CD14-positive monocyte (primary cell): ENCODE results near the gene GYS2. TPM values are rescaled to one million over a fixed set of nuclear protein-coding genes. Genes with fewer than 3 reads are reported as not detected.

Experiments
- DNase-seq, 3 donors: peaks; one replicate each; pipeline ENCODE4 v3.0.0-alpha.2; 2011 to 2022
- H2AFZ ChIP-seq: 2 replicates; pipeline ENCODE4 v1.6.0; 2012; ENCODE audit warnings: mild to moderate bottlenecking, low read depth, low read length, inconsistent platforms; ENCODE audit not compliant: insufficient read depth, poor library complexity, severe bottlenecking
- H3K27ac ChIP-seq, 2 donors: 1 replicate in 1 of 2; 2 replicates in 1 of 2; pipeline ENCODE4 v1.5.1; 2012 to 2013; ENCODE audit warnings: low read length in 2 of 2, control low read depth in 1 of 2, inconsistent platforms in 1 of 2, low read depth in 1 of 2, mild to moderate bottlenecking in 1 of 2
- H3K27me3 ChIP-seq, 2 donors: one replicate each; pipeline versions ENCODE4 v1.6.0 to v1.6.1; 2011 to 2013; ENCODE audit warnings: low read length in 2 of 2; ENCODE audit not compliant: control insufficient read depth in 2 of 2, insufficient read depth in 2 of 2
- H3K36me3 ChIP-seq, 2 donors: replicated peaks in 1 of 2; 1 replicate in 1 of 2; 2 replicates in 1 of 2; pipeline versions ENCODE4 v1.5.1 to v1.6.1; 2012 to 2013; ENCODE audit warnings: low read length in 2 of 2, control low read depth in 1 of 2, inconsistent platforms in 1 of 2, mild to moderate bottlenecking in 1 of 2; ENCODE audit not compliant: insufficient read depth in 2 of 2, control insufficient read depth in 1 of 2
- H3K4me1 ChIP-seq, 2 donors: 1 replicate in 1 of 2; 2 replicates in 1 of 2; pipeline versions ENCODE4 v1.5.1 to v1.6.1; 2012 to 2013; ENCODE audit warnings: low read length in 2 of 2, control low read depth in 1 of 2, inconsistent platforms in 1 of 2, mild to moderate bottlenecking in 1 of 2, moderate library complexity in 1 of 2; ENCODE audit not compliant: insufficient read depth in 2 of 2, control insufficient read depth in 1 of 2
- H3K4me2 ChIP-seq: replicated peaks from 2 replicates; pipeline ENCODE3; 2012; ENCODE audit warnings: low read length, moderate library complexity, mild to moderate bottlenecking; ENCODE audit not compliant: poor library complexity, severe bottlenecking; ENCODE audit errors: extremely low read depth
- H3K4me3 ChIP-seq, 3 experiments: fragments of 200-600 bp in 1 of 3; sonication (generic) in 1 of 3; replicated peaks in 1 of 3; 1 replicate in 2 of 3; 2 replicates in 1 of 3; pipeline ENCODE4 v1.5.1; 2011 to 2013; ENCODE audit warnings: low read length in 3 of 3, mild to moderate bottlenecking in 3 of 3, control low read depth in 2 of 3, low read depth in 2 of 3, inconsistent platforms in 1 of 3, moderate library complexity in 1 of 3
- H3K79me2 ChIP-seq: 2 replicates; pipeline ENCODE4 v1.6.0; 2012; ENCODE audit warnings: mild to moderate bottlenecking, control low read depth, inconsistent platforms, low read length, moderate library complexity; ENCODE audit not compliant: insufficient read depth
- H3K9ac ChIP-seq: 2 replicates; pipeline ENCODE4 v1.6.0; 2017; ENCODE audit warnings: low read length, mild to moderate bottlenecking; ENCODE audit not compliant: insufficient read depth, poor library complexity, severe bottlenecking
- H3K9me3 ChIP-seq, 2 donors: replicated peaks in 1 of 2; 1 replicate in 1 of 2; 2 replicates in 1 of 2; pipeline versions ENCODE4 v1.5.1 to v1.6.1; 2012 to 2013; ENCODE audit warnings: low read length in 2 of 2, control low read depth in 1 of 2; ENCODE audit not compliant: control insufficient read depth in 1 of 2, insufficient read depth in 1 of 2
- H4K20me1 ChIP-seq: 2 replicates; pipeline ENCODE4 v1.6.0; 2012; ENCODE audit warnings: mild to moderate bottlenecking, low read length, control low read depth, moderate library complexity; ENCODE audit not compliant: insufficient read depth
- H3K27ac Mint-ChIP-seq, 7 donors: one replicate each; pipeline ENCODE4 v1.8.0; 2020; ENCODE audit warnings: mild to moderate bottlenecking in 7 of 7, mixed read lengths in 7 of 7, moderate library complexity in 6 of 7, inconsistent platforms in 2 of 7
- H3K27me3 Mint-ChIP-seq, 3 donors: one replicate each; pipeline ENCODE4 v1.8.0; 2021 to 2022; ENCODE audit warnings: low read depth in 3 of 3, mild to moderate bottlenecking in 3 of 3, mixed read lengths in 3 of 3, moderate library complexity in 3 of 3, inconsistent platforms in 1 of 3
- H3K36me3 Mint-ChIP-seq, 2 donors: one replicate each; pipeline ENCODE4 v1.8.0; 2020; ENCODE audit warnings: mixed read lengths in 2 of 2, inconsistent platforms in 1 of 2, mild to moderate bottlenecking in 1 of 2
- H3K4me1 Mint-ChIP-seq: one replicate; pipeline ENCODE4 v1.8.0; 2020; ENCODE audit warnings: mild to moderate bottlenecking, mixed read lengths
- H3K4me3 Mint-ChIP-seq, 2 donors: one replicate each; pipeline ENCODE4 v1.8.0; 2020; ENCODE audit warnings: mild to moderate bottlenecking in 2 of 2, mixed read lengths in 2 of 2, moderate library complexity in 1 of 2
- H3K9me3 Mint-ChIP-seq, 7 donors: one replicate each; pipeline ENCODE4 v1.8.0; 2020 to 2022; ENCODE audit warnings: mixed read lengths in 7 of 7, mild to moderate bottlenecking in 6 of 7, moderate library complexity in 6 of 7, inconsistent platforms in 2 of 7
- CTCF ChIP-seq: fragments of 200-600 bp; IDR thresholded peaks from one replicate; pipeline ENCODE4 v1.8.0; 2022; ENCODE audit warnings: antibody characterized with exemption, mild to moderate bottlenecking
- WGBS: methylation state at CpG from one replicate; pipeline ENCODE4 v1.1.5; 2013; ENCODE audit warnings: missing lambda C conversion rate; ENCODE audit not compliant: insufficient coverage; 5-methylcytosine and 5-hydroxymethylcytosine counted together
- intact Hi-C, 2 donors: fragments of 100-400 bp; cut with micrococcal nuclease; formaldehyde crosslinking; loops; one replicate each; pipeline versions ENCODE4 v1.15.0 to v1.15.1; 2023
- polyA plus RNA-seq, 3 donors: library from polyadenylated mRNA; depleted of rRNA in 1 of 3; unstranded in 2 of 3; stranded (reverse) in 1 of 3; fragments of 300-500 nt in 2 of 3; fragments of >200 nt in 1 of 3; fragmentation: Illumina TruSeq in 2 of 3; gene quantifications; 1 replicate in 2 of 3; 2 replicates in 1 of 3; pipeline ENCODE4 v1.2.3, GENCODE V29; 2012 to 2021

GYS2 gene
- polyA plus RNA-seq, 3 donors, result not detected

- Histone ChIP-seq H3K79me2 (no peaks in the 10 kb centered on the region), H3K4me1 (no peaks in the 10 kb centered on the region), H3K9ac (no peak overlapping the region), H3K9me3 (no peaks in the 10 kb centered on the region), H4K20me1 (no peaks in the 10 kb centered on the region), H2AFZ (no peak overlapping the region), H3K4me2 (no peak overlapping the region), H3K27me3 (no peaks in the 10 kb centered on the region), H3K4me3 (no peak overlapping the region), H3K36me3 (peaks cover 53 to 88% of the 10 kb centered on the region in 2 donors), H3K27ac (no peak overlapping the region)
- no peak overlapping the region for H3K4me3 Mint-ChIP-seq
- intact Hi-C loops, result no loop called here
- H3K4me1 Mint-ChIP-seq, result peaks cover 5% of the 10 kb centered on the region
- TF ChIP-seq CTCF, result no peak
- H3K9me3 Mint-ChIP-seq, result no peaks in the 10 kb centered on the region
- peaks cover 64 to 78% of the 10 kb centered on the region in 2 donors for H3K36me3 Mint-ChIP-seq
- WGBS, result no CpG with 5 or more reads among the region's 4 CpGs
- no peak for DNase-seq
- H3K27me3 Mint-ChIP-seq, result no peaks in the 10 kb centered on the region
- no peak overlapping the region for H3K27ac Mint-ChIP-seq
Observed at GRCh38 chr12:21644516-21644915, 39.9 kb upstream of the GYS2 start.

- peaks cover 54 to 88% of the 10 kb centered on the region in 2 donors for H3K36me3 ChIP-seq
- intact Hi-C loops, result no loop called here
- H3K36me3 Mint-ChIP-seq, result peaks cover 62 to 71% of the 10 kb centered on the region in 2 donors
- H3K4me1 Mint-ChIP-seq, result peaks cover 5% of the 10 kb centered on the region
- H3K4me3 Mint-ChIP-seq, result no peak overlapping the region
- no peaks in the 10 kb centered on the region for H3K79me2 ChIP-seq
- H3K4me1 ChIP-seq, result no peaks in the 10 kb centered on the region
- H3K4me3 ChIP-seq, result no peak overlapping the region
- H2AFZ ChIP-seq, result no peak overlapping the region
- no peaks in the 10 kb centered on the region for H3K9me3 ChIP-seq
- TF ChIP-seq CTCF, result no peak
- DNase-seq, result no peak
- no peak overlapping the region for H3K9ac ChIP-seq
- H3K27me3 Mint-ChIP-seq, result no peaks in the 10 kb centered on the region
- H3K9me3 Mint-ChIP-seq, result no peaks in the 10 kb centered on the region
- no peaks in the 10 kb centered on the region for H4K20me1 ChIP-seq
- H3K27ac Mint-ChIP-seq, result peak overlapping the region in 3 of 7 donors; percentile 3 to 59 (median 11)
- H3K27ac ChIP-seq, result no peak overlapping the region
- 100% methylated on average over 1 of the region's 3 CpGs for WGBS
- H3K4me2 ChIP-seq, result no peak overlapping the region
- H3K27me3 ChIP-seq, result no peaks in the 10 kb centered on the region
Observed at GRCh38 chr12:21643758-21644157, 39.1 kb upstream of the GYS2 start.
